Chondrocyte (in vitro differentiated cells): ENCODE results near the gene FBXL20. TPM values are rescaled to one million over a fixed set of nuclear protein-coding genes. Genes with fewer than 3 reads are reported as not detected.
A peak's percentile ranks its signal among the peaks of the same experiment; 100 is the strongest.

Source experiments
- DNase-seq: peaks from one replicate; pipeline ENCODE4 v3.0.0; 2021; ENCODE audit warnings: mixed read lengths, low spot score
- H3K27ac Mint-ChIP-seq: one replicate; pipeline ENCODE4 v1.8.0; 2021; ENCODE audit warnings: mild to moderate bottlenecking, moderate library complexity, mixed read lengths; ENCODE audit not compliant: unreplicated experiment
- H3K27me3 Mint-ChIP-seq: 2 replicates; pipeline ENCODE4 v1.8.0; 2021; ENCODE audit warnings: low read depth, mixed read lengths
- H3K36me3 Mint-ChIP-seq: 2 replicates; pipeline ENCODE4 v1.8.0; 2021; ENCODE audit warnings: low read depth, mixed read lengths
- H3K4me1 Mint-ChIP-seq: 2 replicates; pipeline ENCODE4 v1.8.0; 2021; ENCODE audit warnings: low read depth, mild to moderate bottlenecking, mixed read lengths
- H3K4me3 Mint-ChIP-seq: one replicate; pipeline ENCODE4 v1.8.0; 2021; ENCODE audit warnings: mild to moderate bottlenecking, moderate library complexity, mixed read lengths; ENCODE audit not compliant: unreplicated experiment
- H3K9me3 Mint-ChIP-seq: 2 replicates; pipeline ENCODE4 v1.8.0; 2021; ENCODE audit warnings: low read depth, mixed read lengths
- CTCF ChIP-seq: fragments of 200-600 bp; sonication (generic); IDR thresholded peaks from 2 replicates; pipeline ENCODE4 v1.5.0; 2021; ENCODE audit warnings: antibody characterized with exemption, mild to moderate bottlenecking, moderate library complexity
- total RNA-seq: library from RNA; stranded (reverse); gene quantifications from 3 replicates; pipeline ENCODE4 v1.2.1, GENCODE V29; 2021

Gene FBXL20
- total RNA-seq, 1 donor from 2014 or later, result 21.8 TPM

- Mint-ChIP-seq H3K9me3 (no peaks in the 10 kb centered on the region), H3K4me1 (peaks cover 34% of the 10 kb centered on the region), H3K27me3 (peaks cover 10% of the 10 kb centered on the region), H3K27ac (no peak within 1 kb of the TSS), H3K4me3 (peak within 1 kb of the TSS; percentile 68), H3K36me3 (no peaks in the 10 kb centered on the region)
- no peak for DNase-seq
- no peak for TF ChIP-seq CTCF
These were observed 176.0 kb downstream of the FBXL20 start, which contains the start of gene STAC2 for GRCh38 chr17:39225308-39225958. Gene STAC2, minus strand, starts transcription at chr17:39225945. Its CDS starts 443 bp downstream, at chr17:39225502.

- H3K4me3 Mint-ChIP-seq, result peak overlapping the region; percentile 68
- no peaks in the 10 kb centered on the region for H3K9me3 Mint-ChIP-seq
- peaks cover 10% of the 10 kb centered on the region for H3K27me3 Mint-ChIP-seq
- no peaks in the 10 kb centered on the region for H3K36me3 Mint-ChIP-seq
- no peak for TF ChIP-seq CTCF
- peaks cover 34% of the 10 kb centered on the region for H3K4me1 Mint-ChIP-seq
- no peak for DNase-seq
- no peak overlapping the region for H3K27ac Mint-ChIP-seq
These were observed 176.6 kb downstream of the FBXL20 start for GRCh38 chr17:39224778-39225307.

DNA sequence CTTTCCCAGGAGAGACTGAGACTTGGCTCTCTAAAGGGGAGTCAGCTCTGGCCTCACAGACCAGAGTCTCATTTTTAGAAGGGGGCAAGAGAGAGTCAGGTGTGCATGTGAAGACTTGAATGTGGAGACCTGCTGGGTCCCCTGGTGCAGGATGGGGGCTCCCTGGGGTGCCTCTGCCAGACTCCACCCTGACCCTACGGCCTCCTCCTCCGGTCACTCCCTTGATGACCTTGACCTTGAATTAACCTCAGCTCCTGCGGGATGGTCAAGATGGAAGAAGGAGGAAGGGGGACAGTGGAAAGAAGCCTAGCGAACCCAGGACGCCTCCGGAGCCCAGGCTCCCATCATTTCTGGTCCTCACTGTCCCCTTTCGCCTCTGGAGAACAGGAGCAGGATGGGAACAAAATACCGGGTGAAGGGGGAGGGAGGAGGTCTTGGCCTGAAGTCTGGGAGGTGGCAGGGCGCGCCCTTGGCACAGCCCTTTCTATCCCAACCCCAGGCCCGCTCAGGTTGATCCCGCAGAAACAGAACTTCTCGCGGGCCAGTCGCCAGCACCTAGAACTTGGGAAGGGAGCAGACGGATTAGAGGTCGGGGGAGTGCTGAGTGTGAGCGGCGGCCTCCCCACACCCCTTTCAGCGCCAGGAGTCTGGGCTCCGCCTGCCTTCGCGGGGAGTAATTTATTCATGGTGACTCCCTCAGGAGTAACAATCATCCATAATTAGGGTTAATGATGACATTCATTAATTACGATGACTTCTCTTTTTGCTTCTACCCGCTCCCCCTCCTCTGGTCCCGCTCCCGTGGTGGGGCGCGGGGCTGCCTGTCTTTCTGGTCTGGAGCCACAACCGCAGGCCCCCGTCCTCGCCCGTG lies 177.3 kb downstream of the FBXL20 start:
- no peaks in the 10 kb centered on the region for H3K36me3 Mint-ChIP-seq
- peaks cover 27% of the 10 kb centered on the region for H3K4me1 Mint-ChIP-seq
- H3K27me3 Mint-ChIP-seq, result peaks cover 12% of the 10 kb centered on the region
- H3K4me3 Mint-ChIP-seq, result no peak overlapping the region
- DNase-seq, result no peak
- no peaks in the 10 kb centered on the region for H3K9me3 Mint-ChIP-seq
- no peak overlapping the region for H3K27ac Mint-ChIP-seq
- no peak for TF ChIP-seq CTCF

GRCh38 chr17:39222866-39223834 lies 178.3 kb downstream of the FBXL20 start:
- Mint-ChIP-seq H3K27me3 (peaks cover 15% of the 10 kb centered on the region), H3K4me1 (peaks cover 25% of the 10 kb centered on the region), H3K36me3 (no peaks in the 10 kb centered on the region), H3K4me3 (no peak overlapping the region), H3K9me3 (no peaks in the 10 kb centered on the region), H3K27ac (no peak overlapping the region)
- TF ChIP-seq CTCF, result no peak
- DNase-seq, result no peak
